GF-D8 (cell line): ENCODE results near the gene R3HDML.
"Not testable (repeated sequence)": the region's sequence is repeated elsewhere in the genome, so short reads cannot be mapped to it uniquely, and the experiment has no call there.

Experiments used
- DNase-seq: peaks from one replicate; lab custom pipeline; 2025; lab: John Stamatoyannopoulos, UW

The R3HDML gene

GRCh38 chr20:44328428-44328827 lies 8.4 kb upstream of the R3HDML start:
- no peak for DNase-seq

DNA sequence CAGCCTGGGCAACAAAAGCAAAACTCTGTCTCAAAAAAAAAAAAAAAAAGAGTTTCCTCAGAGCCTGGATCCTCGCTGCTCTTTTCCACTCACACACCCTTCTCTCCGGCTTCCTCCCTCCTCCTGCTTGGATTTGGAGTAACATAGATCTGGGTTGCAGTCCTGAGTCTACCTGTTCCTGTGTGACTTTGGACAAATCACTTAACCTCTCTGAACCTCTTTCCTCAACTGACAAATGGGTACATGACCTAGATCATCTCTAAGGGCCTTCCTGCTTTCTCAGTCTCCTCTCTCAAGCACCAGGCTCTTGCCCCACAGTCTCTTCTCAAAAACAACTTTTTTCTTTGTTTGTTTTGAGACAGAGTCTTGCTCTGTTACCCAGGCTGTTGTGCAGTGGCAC lies 5.6 kb upstream of the R3HDML start:
- no peak for DNase-seq

DNA sequence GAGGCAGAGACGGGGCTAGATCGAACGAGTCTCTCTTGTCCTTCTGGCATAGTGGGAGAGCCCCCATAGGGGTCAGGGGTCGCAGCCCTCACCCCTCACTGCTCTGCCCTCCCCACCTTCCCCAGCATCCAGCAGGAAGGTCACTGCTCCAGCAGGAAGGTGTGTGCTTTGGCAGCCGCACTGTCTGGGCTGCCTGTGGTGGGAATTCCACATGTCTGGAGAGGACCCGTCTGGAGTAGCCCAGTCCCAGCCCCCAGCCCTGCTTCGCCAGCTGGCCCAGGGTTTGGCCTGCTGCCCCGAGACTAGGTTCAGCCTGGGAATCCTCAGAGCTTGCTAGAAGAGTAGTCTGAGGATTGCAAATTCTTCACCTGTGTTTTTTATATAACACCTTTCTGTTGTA lies 2.5 kb upstream of the R3HDML start:
- no peak for DNase-seq

GRCh38 chr20:44334709-44335108 lies 2.1 kb upstream of the R3HDML start:
- DNase-seq = no peak

DNA sequence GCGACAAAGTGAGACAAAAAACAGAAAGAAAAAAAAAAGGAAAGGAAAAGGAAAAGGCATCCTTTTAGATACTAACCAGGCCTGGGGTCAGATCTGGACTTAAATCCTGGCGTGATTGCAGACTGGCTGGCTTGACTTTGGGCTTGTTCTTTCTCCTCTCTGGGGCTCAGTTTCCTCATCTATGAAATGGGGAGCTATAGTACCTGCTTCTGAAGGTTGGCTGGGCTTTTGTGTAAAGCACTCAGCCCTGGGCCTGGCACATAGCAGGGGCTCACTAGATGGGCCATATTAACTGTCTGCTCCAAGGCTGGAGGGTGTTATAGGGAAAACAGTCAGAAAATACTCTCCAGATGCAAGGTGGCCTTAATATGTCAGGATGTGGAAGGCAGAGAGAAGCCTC lies 1.2 kb upstream of the R3HDML start:
- DNase-seq = no peak

GRCh38 chr20:44336086-44336485 lies 757 bp upstream of the R3HDML start:
- no peak for DNase-seq

- DNase-seq = no peak
Observed at GRCh38 chr20:44342248-44342647, 5.4 kb downstream of the R3HDML start.

- no peak for DNase-seq
Observed at GRCh38 chr20:44343162-44343675, 6.4 kb downstream of the R3HDML start.

GRCh38 chr20:44344723-44345122 lies 7.9 kb downstream of the R3HDML start:
- no peak for DNase-seq

DNA sequence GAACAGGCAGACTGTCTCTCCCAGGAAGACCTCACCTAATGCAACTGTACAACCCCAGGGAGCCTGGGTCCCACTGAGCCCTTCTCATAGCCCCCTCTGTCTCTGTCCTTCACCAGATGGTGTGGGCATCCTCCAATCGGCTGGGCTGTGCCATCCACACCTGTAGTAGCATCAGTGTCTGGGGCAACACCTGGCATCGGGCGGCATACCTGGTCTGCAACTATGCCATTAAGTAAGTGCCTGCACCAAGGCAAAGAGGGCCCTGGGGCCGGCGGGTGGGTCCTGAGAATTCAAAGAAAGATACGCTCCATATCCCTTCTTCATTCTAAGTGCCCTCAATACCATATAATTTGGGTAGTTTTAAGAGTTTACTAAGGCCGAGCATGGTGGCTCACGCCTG lies 8.3 kb downstream of the R3HDML start:
- DNase-seq = no peak

GRCh38 chr20:44345941-44346340 lies 9.1 kb downstream of the R3HDML start:
- DNase-seq = not testable (repeated sequence)

GRCh38 chr20:44348168-44348659 lies 11.4 kb downstream of the R3HDML start:
- no peak for DNase-seq

DNA sequence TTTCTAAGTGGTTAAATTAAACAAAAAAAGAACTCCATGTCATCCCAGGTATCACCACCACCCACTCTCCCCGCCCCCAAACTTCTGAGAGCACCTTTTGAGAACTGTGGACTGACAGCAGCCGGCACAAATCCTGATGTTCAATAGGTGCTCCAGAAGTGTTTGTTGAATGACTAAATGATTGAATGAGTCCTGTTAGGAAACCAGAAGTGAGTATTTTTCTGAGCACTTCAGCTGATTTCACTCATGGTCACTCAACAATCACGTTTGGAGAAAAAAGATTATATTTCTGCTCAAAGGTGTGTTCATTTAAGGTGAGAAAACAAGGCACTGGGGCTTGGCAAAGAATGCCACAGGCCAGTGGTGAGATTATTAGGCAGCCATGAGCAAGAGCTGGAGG lies 12.5 kb downstream of the R3HDML start:
- DNase-seq = no peak

GRCh38 chr20:44350567-44350966 lies 13.7 kb downstream of the R3HDML start:
- no peak for DNase-seq

GRCh38 chr20:44354979-44355497 lies 18.2 kb downstream of the R3HDML start:
- DNase-seq = no peak

DNA sequence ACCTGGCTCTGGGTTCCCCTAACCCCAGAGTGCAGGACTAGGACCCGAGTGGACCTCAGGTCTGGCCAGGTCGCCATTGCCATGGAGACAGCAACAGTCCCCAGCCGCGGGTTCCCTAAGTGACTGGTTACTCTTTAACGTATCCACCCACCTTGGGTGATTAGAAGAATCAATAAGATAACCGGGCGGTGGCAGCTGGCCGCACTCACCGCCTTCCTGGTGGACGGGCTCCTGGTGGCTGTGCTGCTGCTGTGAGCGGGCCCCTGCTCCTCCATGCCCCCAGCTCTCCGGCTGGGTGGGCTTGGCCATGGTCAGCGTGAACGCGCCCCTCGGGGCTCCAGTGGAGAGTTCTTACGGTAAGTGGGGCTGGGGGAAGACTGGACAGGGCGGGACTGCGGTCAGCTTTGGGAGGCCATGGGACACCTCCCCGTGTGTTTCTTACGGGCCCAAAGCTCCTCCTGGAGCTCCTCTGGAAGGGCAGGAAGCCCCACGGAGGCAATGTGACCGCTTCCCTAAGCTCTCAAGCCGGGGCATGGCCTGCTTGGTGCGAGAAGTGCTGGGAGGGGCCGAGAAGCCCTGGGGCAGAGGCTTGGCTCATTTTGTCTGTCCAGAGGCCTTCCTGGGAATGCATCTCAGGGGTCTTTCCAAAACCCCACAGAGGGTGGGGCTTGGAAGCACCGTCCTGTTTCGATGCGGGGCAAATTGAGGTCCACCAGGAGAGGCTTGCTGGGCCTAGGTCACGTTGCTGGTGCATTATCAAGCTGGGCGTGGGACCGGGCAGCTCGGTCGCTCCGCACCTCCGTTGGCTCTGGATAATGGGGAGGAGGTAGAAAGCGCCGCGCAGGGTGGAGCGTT lies 18.9 kb downstream of the R3HDML start, which contains the start of gene HNF4A:
HNF4A (plus strand) TSS at position 202 of the 855 bp plus-strand sequence; CDS start at position 308, 106 bp downstream.
- no peak for DNase-seq

GRCh38 chr20:44356353-44356723 lies 19.5 kb downstream of the R3HDML start:
- DNase-seq = no peak

DNA sequence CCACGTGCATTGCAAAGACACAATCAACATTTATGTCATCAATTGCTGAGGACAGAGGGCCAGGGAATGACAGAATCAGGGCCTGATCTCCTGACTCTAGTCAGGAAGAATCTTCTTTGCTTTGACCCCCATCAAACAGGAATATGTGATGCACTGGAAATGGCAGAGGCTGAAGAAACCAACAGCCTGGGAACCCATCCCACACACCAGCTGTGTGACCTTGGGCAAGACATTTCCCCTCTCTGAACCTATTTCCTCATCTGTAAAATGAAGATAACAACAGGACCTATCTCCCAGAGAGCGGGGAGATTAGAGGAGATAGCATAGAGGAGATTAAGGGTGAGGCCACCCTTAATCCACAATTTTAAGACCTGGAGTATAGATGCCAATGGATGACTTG lies 20.2 kb downstream of the R3HDML start:
- no peak for DNase-seq

GRCh38 chr20:44357555-44358125 lies 20.8 kb downstream of the R3HDML start:
- DNase-seq = no peak

GRCh38 chr20:44358776-44359175 lies 21.9 kb downstream of the R3HDML start:
- DNase-seq = no peak

DNA sequence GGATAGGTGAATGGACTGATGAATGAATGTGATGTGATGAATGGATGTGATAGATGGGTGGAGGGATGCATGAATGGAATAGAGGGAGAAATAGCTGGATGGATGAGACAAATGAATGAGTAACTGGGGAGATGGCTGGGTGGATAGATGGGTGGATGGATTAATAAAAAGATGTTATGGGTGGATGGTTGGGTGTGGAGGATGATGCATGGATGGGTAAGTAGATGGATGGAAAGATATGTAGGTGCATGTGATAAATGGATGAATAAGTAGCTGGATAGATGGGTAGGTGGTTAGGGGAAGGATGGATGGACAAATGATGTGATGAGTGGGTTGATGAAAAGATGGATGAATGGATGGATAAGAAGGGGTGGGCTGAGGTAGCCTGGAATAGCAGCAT lies 23.4 kb downstream of the R3HDML start:
- no peak for DNase-seq

DNA sequence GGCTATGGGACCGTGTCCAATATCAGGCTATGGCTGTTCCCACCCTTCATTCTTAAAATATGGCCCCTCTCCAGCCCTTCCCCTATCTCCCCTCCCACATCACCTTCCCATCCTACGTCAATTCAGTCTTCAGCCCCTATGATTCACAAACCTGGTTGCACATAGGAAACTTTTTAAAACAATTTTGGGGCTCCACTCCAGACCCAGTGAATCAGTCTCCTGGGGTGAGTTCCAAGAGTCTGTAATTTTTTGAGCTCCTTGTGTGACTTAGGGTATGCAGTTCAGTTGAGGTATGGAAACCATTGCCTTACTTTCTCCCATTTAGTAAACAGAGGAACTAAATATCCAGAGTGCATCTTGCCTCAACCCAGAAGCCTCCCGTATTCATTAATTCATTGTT lies 24.2 kb downstream of the R3HDML start:
- no peak for DNase-seq

DNA sequence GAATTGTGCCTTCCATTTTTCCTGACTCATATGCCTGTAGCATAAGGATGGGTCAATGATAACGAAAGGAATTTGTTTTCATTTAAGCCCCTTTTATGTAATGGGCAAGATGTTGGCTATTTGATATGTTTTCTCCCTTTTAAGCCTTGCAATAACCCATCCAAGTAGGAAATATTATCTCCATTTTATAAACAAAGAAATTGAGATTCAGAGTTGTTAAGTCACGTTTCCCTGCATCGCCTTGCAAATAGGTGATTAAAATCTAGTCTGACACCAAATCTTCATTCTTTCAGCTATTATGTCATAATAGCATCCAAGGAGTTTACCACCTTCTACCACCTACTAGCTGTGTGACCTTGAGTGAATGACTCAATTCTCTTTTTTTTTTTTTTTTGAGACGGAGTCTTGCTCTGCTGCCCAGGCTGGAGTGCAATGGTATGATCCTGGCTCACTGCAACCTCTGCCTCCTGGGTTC lies 25.7 kb downstream of the R3HDML start:
- no peak for DNase-seq
